Inflammatory macrophage treated with lipopolysaccharide for 4 hours (primary cell): ENCODE measurements around the gene POLRMT.
"Not testable (repeated sequence)": the region's sequence is repeated elsewhere in the genome, so short reads cannot be mapped to it uniquely, and the experiment has no call there.

Experiments
- DNase-seq: peaks from one replicate; pipeline ENCODE4 v3.0.0-alpha.2; 2020

Gene POLRMT

DNA sequence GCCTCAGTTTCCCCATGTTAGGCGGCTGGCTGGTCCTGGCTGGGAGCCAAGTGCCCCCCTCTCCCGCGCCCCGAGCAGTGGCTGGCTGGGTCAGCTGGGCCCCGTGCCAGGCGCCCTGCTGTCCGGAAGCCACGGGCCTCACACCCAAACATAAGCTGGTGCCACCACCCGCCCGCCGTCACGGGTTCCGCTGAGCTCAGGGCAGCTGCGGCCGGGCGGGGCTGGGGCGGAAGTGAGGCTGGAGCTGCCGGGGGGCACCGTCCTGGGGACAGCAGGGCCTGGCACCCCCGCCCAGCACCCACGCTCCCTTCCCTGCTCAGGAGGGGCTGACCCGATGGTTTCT lies 24.4 kb downstream of the POLRMT start:
- peak; percentile 69 for DNase-seq

DNA sequence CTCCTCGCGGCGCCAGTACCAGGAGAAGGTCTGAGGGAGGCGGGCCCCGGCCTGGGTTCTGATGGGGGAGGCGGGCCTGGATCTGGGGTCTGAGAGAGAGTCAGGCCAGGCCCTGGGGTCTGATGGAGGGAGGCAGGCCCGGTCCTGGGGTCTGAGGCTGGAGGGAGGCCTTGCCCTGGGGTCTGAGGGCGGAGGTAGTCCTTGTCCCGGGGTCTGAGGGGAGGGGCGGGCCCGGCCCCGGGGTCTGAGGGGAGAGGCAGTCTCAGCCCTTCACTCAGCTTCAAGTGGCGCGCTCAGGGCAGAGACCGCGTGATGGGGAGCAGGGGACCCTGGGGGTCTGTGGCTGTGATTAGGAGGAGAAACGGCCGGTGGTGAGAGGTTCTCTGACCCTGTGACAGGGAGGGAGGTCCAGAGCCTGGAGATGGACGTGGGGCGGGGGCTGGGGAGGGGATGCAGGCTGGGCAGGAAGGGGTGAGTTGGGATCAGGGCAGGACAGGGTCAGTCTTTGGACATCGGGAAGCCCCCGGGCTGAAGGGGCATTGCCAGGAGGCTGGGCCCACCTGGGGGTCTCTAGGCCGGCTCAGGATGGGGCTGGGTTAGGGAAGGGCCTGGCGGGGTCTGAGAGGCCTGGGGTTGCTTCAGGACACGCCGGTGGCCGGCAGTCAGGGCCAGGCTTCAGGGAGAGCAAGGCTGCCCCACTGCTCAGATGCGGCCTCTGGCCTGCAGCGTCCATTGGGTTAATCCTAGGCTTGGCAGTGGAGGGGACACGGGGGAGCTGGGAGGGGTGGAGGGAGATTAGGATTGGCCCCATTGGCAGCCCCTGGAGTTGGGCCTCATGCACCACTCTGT lies 25.0 kb downstream of the POLRMT start:
- no peak for DNase-seq

DNA sequence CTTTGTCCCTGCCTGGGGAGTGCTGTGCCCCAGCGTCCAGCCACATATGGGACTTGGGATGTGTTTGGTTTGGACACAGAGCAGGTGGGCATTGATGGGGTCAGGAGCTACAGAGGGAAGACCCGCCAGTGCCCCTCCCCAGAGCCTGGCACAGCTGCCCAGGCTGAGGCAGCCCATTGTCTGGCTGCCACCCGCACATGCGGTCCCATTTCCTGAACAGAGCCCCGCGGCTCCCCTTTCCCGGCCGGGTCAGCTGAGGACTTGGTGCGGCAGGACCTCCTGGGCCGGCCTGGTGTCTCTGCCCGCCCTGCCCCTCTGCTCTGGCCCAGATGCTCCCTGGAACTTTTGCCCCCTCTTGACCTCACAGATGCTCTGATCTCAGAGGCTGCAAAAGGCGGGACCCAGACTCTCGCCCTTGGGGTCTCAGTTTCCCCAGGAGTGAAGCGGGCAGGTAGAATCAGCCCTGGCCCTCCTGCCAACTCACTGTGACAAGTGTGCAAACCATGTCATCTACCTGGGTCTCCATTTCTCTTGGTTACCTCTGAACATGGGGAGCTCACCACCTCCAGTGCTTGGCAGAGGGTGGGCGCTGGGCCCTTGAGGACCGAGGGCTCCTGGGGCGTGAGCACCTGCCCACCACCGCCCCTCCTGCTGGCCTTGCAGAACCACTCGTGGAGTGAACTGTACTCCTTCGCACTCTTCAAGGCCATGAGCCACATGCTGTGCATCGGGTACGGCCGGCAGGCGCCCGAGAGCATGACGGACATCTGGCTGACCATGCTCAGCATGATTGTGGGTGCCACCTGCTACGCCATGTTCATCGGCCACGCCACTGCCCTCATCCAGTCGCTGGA lies 25.8 kb downstream of the POLRMT start:
- DNase-seq, result no peak

DNA sequence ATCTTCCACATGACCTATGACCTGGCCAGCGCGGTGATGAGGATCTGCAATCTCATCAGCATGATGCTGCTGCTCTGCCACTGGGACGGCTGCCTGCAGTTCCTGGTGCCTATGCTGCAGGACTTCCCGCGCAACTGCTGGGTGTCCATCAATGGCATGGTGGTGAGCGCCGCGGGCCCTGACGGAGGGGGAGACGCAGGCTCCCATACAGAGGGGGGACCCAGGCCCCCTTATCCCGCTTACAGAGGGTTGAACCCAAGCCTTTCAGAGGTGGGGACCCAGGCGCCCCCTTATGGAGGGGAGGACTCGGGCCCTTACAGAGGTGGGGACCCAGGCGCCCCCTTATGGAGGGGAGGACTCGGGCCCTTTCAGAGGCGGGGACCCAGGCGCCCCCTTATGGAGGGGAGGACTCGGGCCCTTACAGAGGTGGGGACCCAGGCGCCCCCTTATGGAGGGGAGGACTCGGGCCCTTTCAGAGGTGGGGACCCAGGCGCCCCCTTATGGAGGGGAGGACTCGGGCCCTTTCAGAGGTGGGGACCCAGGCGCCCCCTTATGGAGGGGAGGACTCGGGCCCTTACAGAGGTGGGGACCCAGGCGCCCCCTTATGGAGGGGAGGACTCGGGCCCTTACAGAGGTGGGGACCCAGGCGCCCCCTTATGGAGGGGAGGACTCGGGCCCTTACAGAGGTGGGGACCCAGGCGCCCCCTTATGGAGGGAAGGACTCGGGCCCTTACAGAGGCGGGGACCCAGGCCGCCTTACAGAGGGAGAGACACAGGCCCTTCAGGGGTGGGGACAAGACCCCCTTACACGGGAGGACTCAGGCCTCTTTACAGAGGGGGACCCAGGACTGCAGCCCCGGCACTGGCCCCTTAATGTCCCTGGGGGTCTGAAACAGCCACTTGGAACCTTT lies 28.0 kb downstream of the POLRMT start:
- not testable (repeated sequence) for DNase-seq

DNA sequence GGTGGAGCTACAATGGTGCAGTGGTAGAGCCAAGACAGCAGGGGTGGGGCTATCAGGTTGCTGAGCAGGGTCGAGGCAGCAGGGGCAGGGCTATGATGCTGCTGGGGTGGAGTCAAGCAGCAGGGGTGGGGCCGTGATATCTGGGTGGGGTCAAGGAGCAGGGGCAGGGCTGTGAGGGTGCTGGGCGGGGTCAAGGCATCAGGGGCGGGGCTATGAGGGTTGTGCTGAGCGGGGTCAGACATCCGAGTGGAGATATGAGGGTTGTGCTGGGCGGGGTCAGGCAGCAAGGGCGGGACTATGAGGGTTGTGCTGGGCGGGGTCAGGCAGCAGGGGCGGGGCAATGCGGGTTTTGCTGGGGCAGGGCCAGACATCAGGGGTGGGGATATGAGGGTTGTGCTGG lies 29.0 kb downstream of the POLRMT start:
- DNase-seq, result peak; percentile 25

DNA sequence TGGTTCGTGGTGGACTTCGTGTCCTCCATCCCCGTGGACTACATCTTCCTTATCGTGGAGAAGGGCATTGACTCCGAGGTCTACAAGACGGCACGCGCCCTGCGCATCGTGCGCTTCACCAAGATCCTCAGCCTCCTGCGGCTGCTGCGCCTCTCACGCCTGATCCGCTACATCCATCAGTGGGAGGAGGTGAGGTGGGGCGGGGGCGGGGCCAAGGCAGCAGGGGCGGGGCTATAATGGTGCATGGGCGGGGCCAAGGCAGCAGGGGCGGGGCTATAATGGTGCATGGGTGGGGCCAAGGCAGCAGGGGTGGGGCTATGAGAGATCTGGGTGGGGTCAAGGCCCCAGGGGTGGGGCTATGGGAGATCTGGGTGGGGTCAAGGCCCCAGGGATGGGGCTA lies 29.6 kb downstream of the POLRMT start:
- not testable (repeated sequence) for DNase-seq

DNA sequence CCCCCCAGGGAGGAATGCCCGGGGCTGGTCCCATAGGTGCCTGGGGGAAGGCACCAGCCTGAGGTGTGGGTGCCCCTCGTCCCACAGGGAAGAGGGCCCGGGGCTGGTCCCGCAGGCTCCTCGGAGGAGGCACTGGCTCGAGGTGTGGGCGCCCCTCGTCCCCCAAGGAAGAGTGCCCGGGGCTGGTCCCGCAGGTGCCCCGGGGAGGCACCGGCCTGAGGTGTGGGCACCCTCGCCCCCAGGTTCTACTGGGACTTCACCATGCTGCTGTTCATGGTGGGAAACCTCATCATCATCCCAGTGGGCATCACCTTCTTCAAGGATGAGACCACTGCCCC lies 30.1 kb downstream of the POLRMT start:
- not testable (repeated sequence) for DNase-seq

DNA sequence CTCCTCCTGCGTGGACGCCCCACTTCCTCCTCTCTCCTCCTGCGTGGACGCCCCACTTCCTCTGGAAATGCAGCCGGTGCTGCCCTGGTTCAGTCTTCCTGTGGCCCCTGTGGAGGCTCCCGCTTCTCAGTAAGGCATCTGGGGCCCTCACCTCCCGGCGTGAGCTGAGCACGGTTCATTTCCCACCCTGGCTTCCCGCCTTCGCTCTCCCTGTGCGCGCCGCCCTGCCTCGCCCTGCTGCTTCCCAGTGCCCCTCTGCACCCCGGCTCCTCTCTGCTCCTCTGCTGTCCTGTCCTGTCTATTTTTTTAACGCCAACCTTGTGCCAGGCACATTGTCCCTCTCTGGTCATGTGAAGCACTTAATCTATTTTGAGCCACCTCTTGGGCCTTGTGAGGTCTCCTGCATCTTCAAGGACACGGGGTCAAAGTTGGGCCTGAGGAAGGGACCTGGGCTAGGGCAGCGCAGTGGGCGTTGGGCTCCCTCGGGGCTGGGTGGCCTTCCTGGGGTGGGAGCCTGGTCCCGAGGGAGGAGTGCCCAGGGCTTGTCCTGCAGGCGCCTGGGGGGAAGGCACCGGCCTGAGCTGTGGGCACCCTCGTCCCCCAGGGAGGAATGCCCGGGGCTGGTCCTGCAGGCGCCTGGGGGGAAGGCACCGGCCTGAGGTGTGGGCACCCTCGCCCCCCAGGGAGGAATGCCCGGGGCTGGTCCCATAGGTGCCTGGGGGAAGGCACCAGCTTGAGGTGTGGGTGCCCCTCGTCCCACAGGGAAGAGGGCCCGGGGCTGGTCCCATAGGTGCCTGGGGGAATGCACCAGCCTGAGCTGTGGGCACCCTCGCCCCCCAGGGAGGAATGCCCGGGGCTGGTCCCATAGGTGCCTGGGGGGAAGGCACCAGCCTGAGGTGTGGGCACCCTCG lies 30.7 kb downstream of the POLRMT start:
- DNase-seq, result no peak

DNA sequence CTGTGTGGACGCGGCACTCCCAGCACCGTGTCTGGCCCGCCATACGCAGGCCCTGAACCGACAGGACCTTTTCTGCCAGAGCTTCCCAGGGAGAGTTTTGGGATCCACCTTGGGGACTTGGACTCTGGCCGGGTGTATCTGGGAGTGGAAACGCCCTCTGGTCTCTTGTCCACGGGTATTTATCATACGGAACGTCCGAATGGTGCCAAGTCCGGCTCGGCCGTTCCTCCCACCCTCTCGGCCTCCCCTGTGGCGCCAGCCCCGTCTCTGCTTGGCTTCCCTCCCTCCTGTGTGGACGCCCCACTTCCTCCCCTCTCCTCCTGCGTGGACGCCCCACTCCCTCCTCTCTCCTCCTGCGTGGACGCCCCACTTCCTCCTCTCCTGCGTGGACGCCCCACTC lies 31.5 kb downstream of the POLRMT start:
- no peak for DNase-seq

DNA sequence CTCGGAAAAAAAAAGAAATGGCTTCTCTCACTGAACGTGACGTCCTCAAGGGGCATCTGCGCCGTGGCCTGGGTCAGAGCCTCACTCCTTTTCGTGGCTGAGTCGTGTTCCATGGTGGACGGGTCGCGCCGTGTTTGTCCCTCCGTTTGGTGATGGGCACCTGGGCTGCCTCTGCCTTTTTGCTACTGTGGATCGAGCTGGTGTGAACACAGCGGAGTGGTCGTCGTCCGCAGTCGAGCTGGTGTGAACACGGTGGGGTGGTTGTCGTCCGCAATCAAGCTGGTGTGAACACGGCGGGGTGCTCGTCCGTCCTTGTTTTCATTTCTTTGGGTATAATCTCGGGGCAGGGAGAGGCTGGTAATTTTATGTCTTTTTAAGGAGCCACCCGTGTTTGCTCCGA lies 32.0 kb downstream of the POLRMT start:
- no peak for DNase-seq

DNA sequence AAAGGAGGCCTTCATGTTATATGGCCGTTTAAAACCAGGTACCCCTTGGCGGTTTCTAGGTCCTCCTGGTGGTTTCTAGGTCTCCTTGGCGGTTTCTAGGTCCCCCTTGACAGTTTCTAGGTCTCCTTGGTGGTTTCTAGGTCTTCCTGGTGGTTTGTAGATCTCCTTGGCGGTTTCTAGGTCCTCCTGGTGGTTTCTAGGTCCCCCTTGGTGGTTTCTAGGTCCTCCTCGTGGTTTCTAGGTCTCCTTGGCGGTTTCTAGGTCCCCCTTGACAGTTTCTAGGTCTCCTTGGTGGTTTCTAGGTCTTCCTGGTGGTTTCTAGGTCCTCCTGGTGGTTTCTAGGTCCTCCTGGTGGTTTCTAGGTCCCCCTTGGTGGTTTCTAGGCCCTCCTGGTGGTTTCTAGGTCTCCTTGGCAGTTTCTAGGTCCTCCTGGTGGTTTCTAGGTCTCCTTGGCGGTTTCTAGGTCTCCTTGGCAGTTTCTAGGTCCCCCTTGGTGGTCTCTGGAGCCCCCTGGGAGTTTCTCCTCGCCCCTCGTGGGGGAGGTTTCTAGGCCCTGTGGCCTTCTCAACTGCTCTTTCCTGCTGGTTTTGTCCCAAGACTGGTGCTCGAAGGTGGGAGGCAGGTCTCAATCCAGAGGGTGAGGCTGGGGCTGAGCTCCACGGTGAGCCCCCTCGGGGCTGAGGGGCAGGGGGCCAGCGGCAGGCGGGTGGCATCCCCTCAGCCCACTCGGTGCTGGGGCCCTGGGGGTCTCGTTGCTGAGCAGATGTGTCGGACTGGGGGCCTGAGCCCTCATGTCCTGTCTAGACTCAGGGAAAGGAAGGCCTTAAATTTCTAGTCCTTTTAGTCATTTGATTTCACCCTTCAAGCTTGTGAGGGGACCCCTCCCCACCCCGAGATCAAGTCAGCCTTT lies 35.7 kb downstream of the POLRMT start:
- no peak for DNase-seq

DNA sequence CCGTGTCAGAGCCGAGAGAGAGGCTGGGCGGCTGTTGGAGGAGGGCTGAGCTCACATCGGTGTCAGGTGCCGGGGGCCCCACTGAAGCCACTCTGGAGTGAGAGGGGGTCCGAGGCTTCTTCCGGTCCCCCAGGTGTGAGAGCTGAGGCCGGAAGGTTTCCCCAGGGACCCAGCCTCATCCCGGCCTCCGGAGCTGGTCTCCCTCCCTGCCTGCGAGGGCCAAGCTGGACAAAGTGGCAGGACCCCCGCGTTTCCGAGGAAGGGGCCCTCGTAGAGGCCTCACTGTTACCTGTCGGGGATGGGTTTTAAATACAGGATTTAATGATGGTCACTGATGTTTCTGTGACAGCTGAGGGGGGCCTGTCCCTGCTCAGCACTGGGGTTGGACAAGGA lies 37.1 kb downstream of the POLRMT start:
- DNase-seq, result no peak

DNA sequence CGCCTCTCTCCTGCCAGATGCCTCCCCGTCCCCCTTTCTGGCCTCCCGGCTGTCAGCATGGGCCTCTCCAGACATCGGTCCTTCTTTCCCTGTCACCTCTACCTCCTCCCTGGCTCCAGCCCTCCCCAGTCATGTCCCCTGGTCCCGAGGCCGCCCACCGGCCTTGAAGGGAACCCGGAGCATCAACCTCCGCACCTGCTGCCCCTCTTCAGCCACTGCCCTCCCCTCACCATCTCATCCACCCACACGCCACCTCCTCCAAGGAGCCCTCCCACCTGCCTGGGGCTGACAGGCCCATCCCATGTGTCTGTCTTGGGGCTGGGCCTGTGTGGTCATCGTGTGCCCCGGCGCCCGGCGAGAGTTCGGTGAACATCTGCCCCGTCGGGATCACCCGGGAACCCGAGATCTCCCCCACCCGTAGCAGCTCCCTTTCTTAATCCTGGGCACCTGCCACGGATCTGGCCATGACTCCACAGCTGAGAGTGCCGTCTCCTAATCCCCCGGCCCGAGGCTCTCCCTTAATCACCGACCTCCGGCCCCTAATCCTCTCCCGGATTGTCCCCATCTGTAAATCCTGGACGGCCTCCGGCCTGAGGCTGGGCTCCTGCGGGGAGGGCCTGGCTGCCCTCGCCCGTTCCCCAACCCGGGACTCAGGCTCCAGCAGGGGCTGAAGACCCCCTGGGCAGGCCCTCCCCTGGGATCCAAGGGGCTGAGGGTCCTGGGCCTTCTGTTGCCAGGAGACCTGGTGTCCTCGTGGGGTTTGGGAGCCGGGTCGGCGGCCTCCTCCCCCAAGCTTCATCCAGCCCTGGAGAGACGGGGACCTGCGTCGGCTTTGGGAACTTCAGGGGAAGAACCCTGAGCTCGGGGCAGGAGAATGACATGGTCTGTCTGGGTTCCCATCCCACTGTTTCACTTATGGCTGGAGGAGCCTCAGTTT lies 37.7 kb downstream of the POLRMT start:
- DNase-seq, result no peak

DNA sequence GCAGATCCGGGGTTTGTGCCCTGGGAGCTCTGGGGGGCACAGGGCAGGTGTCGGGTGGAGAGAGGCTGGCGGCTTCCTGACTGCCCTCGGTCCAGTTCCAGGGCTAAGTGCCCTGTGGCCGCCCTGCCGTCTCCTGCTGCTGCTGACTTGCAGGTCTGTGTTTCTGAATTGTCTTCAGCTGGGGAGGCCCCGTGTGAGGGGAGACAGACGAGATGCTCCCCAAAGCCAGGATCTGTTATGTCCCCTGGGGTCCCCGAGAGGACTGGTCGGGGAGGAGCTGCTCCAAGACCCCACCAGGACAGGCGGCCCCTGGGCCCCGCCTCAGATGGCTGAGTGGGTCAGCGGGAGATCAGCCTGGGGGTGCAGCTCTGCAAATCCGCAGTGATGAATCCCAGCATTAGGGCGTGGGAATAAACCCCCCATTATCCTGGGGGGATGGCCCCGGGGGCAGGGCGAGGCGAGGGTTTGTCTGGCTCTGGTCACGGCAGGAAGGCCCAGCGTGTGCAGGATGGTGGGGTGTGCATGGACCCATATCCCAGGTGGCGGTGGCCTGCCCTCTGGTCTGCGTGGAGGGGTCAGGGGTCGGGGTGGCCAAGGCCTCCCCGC lies 39.0 kb downstream of the POLRMT start:
- DNase-seq, result no peak

DNA sequence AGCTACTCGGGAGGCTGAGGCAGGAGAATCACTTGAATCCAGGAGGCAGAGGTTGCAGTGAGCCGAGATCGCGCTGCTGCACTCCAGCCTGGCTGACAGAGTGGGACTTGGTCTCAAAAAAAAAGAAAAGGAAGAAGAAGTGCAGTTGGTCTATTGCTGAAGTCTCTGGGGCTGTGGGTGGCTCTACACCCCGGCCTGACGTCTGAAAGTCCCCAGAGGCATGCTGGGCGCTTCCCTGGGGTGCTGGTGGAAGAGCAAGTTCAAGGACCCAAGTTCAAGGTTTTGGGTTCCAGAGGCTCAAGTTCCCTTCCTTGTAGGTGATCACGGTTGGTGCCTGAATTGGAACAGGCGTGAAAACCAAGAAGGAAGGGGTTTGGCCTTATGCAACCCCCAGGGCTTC lies 39.8 kb downstream of the POLRMT start:
- no peak for DNase-seq

DNA sequence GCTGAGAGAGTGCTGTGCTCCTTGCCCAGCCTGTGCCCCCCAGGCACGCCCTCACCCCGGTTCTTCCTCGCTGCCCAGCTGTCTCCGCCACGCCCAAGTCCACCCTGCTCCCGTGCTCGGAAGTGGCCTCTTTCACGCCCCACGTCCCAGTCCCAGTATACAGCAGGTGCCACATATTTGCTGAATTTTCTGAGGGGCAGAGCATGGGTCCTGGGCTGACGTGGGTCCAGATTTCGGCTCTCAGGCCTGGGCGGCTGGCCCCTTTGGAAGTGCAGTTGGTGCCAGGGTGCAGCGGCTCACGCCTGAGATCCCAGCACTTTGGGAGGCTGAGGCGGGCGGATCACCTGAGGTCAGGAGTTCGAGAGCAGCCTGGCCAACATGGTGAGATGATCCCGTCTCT lies 40.3 kb downstream of the POLRMT start:
- no peak for DNase-seq

DNA sequence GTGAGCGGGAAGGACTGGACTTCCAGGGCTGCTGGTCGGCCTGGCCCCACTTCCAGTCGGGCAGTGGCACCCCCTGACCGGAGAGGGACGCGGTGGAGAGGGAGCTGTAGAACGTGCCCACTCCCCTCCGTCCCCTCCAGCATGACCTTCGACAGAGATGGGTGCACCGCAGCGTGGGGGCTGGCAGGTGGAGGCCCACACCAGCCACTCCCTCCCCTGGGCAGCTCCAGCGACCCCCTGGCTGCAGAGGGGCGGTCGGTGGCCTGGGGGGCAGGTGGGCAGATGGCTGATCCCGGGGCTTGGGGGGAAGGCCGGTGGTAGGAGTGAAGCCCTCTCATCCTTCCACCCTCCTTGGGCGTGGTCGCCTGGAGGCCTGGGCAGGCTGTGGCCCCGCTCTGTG lies 41.2 kb downstream of the POLRMT start:
- no peak for DNase-seq

DNA sequence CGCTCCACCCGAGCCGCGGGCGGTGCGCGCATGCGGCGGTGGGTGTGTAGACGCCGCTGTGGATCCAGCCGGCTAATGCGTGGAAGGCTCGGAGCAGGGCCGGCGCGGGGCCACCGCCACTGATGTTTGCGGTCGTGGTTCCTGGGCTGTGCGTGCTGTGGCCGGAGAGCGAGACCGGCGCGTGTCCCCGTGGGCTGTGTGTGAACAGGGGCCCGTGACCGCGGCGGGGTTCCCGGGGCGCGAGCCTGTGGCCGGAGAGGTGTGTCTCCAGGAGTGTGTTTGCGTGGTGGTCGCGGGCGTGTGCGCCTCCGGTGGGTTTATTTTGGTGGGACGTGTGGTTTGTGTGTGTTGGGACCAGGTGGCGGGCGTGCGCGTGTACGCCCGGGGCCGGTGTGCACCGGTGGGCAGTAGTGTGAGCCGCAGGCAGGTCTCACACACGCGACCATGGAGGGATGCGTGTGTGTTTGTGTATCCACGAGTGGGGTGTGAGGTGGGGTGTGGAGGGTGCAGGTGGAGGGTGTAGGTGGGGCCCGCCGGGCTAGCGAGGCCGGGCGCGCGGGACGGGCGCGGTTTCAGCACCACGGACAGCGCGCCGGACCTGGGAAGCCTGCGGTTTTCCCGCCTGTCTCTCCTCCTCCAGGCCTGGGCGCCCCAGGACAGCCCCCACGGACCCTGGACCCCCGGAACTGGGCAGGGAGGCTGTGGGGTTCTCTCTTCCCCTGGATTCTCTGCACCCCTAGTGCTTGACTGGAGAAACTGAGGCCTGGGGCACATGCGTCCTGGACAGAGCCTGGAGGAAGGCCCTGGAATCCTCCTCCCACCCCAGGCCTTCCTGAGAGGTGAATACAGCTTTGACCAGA lies 42.0 kb downstream of the POLRMT start:
- DNase-seq, result no peak

DNA sequence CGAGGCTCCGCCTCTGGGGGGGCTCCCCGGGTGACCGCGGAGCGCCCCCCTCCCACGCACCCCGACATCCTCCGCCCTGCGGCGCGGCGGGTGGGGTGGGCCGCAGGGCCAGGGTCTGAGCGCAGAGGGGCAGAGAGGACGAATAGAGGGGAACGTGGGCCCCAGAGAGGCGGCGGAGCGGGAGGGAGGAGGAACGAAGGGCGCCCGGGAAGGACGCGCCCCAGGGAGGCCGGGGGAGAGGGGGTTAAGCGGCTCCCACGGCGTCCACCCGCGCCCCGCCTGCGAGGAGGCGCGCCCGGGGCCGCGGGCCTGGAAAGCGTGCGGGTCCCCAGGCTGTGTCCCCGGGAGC lies 42.6 kb downstream of the POLRMT start:
- no peak for DNase-seq
